HL-60 (cell line): Measurements from ENCODE around the gene CPXM1.

ENCODE experiments used
- CTCF ChIP-seq: IDR thresholded peaks from one replicate; pipeline ENCODE4 v1.5.1; 2011; ENCODE audit warnings: low read length, control low read depth, inconsistent platforms; ENCODE audit not compliant: insufficient read depth
- GABPA ChIP-seq: IDR thresholded peaks from 2 replicates; pipeline ENCODE4 v1.6.1; 2012; ENCODE audit warnings: low read depth
- POLR2AphosphoS5 ChIP-seq: IDR thresholded peaks from 2 replicates; pipeline ENCODE4 v1.6.1; 2012; ENCODE audit warnings: low read depth
- REST ChIP-seq: IDR thresholded peaks from 2 replicates; pipeline ENCODE4 v1.6.1; 2012; ENCODE audit warnings: low read depth; ENCODE audit not compliant: insufficient replicate concordance
- SPI1 ChIP-seq: IDR thresholded peaks from 2 replicates; pipeline ENCODE4 v1.6.1; 2012; ENCODE audit warnings: low read depth, mild to moderate bottlenecking, borderline replicate concordance

GRCh38 chr20:2847802-2848201 lies 47.4 kb upstream of the CPXM1 start:
- TF ChIP-seq CTCF (no peak), POLR2AphosphoS5 (no peak), GABPA (no peak), REST (no peak), SPI1 (no peak)
